Osteoblast (primary cell): ENCODE results near the gene HYPK. TPM values are rescaled to one million over a fixed set of nuclear protein-coding genes. Genes with fewer than 3 reads are reported as not detected.

Source experiments
- DNase-seq: peaks from one replicate; pipeline ENCODE4 v3.0.0; 2011; ENCODE audit warnings: low spot score, mixed read lengths; ENCODE audit not compliant: insufficient read length; ENCODE audit errors: missing footprints
- H2AFZ ChIP-seq: 2 replicates; pipeline ENCODE4 v1.6.0; 2011; ENCODE audit warnings: mild to moderate bottlenecking, low read length
- H3K27ac ChIP-seq: 2 replicates; pipeline ENCODE4 v1.5.1; 2011; ENCODE audit warnings: mild to moderate bottlenecking, low read depth, low read length, moderate library complexity
- H3K27me3 ChIP-seq: 2 replicates; pipeline ENCODE4 v1.6.0; 2012; ENCODE audit warnings: mild to moderate bottlenecking, control low read depth, inconsistent platforms, low read length, moderate library complexity; ENCODE audit not compliant: insufficient read depth
- H3K36me3 ChIP-seq: 2 replicates; pipeline ENCODE4 v1.5.1; 2011; ENCODE audit warnings: mild to moderate bottlenecking, low read length, control low read depth, moderate library complexity; ENCODE audit not compliant: insufficient read depth
- H3K4me1 ChIP-seq: 2 replicates; pipeline ENCODE4 v1.5.1; 2011; ENCODE audit warnings: mild to moderate bottlenecking, low read length, control low read depth, moderate library complexity; ENCODE audit not compliant: insufficient read depth
- H3K4me2 ChIP-seq: 2 replicates; pipeline ENCODE4 v1.6.0; 2011; ENCODE audit warnings: mild to moderate bottlenecking, low read length; ENCODE audit not compliant: insufficient read depth
- H3K4me3 ChIP-seq: fragments of 200-600 bp; sonication (generic); 3 replicates; pipeline ENCODE4 v1.5.1; 2012; ENCODE audit warnings: mild to moderate bottlenecking, low read length, inconsistent platforms; ENCODE audit not compliant: insufficient read depth
- H3K79me2 ChIP-seq: 2 replicates; pipeline ENCODE4 v1.6.0; 2012; ENCODE audit warnings: mild to moderate bottlenecking, low read length, control low read depth, inconsistent platforms; ENCODE audit not compliant: insufficient read depth
- H3K9me3 ChIP-seq: 2 replicates; pipeline ENCODE4 v1.5.1; 2011; ENCODE audit warnings: low read depth, low read length, control low read depth
- H4K20me1 ChIP-seq: 2 replicates; pipeline ENCODE4 v1.6.0; 2012; ENCODE audit warnings: mild to moderate bottlenecking, low read length, control low read depth; ENCODE audit not compliant: insufficient read depth
- CTCF ChIP-seq: IDR thresholded peaks from 2 replicates; pipeline ENCODE4 v1.5.1; 2011; ENCODE audit warnings: mild to moderate bottlenecking, low read depth, low read length, moderate library complexity; ENCODE audit errors: extremely low read depth
- total RNA-seq: library from RNA; depleted of rRNA; stranded (reverse); fragments of >200 nt; gene quantifications from 2 replicates; pipeline ENCODE4 v1.2.3, GENCODE V29; 2012

The HYPK gene
- total RNA-seq, 1 donor, result 5.4 TPM

DNA sequence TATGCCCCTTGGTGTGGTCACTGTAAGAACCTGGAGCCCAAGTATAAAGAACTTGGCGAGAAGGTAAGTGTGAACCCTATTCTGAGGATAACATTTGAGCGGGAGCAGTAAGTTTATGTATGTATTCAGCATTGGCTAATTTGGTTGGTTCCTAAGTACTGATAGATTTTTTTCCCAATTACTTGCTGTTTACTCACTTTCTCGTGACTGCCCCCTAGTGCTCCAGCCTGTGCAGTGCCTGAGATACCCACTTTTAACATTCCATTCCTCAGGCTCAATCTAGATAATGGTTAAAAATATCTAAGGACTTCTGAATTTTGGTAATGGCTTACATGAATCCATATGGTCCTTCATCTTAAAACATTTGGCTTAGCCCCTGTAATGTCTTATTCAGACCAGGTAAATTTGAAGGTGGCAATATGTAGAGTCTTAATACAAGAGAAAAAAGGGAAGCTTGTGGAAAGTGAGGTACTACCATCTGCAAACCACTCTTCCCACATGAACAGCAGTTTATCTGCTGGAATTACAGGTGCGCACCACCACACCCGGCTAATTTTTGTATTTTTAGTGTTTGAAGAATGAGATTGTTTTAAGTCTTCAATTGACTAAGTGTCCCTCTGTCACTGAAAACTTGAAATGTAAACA lies 30.7 kb upstream of the HYPK start:
- no peaks in the 10 kb centered on the region for H3K27me3 ChIP-seq
- peaks cover 13% of the 10 kb centered on the region for H4K20me1 ChIP-seq
- H3K4me1 ChIP-seq, result no peaks in the 10 kb centered on the region
- H3K79me2 ChIP-seq, result no peaks in the 10 kb centered on the region
- DNase-seq, result peak; percentile 90
- no peak overlapping the region for H3K27ac ChIP-seq
- no peak overlapping the region for H2AFZ ChIP-seq
- H3K9me3 ChIP-seq, result no peaks in the 10 kb centered on the region
- no peak overlapping the region for H3K4me3 ChIP-seq
- H3K36me3 ChIP-seq, result peaks cover 96% of the 10 kb centered on the region
- peak; percentile 83 for TF ChIP-seq CTCF
- no peak overlapping the region for H3K4me2 ChIP-seq

DNA sequence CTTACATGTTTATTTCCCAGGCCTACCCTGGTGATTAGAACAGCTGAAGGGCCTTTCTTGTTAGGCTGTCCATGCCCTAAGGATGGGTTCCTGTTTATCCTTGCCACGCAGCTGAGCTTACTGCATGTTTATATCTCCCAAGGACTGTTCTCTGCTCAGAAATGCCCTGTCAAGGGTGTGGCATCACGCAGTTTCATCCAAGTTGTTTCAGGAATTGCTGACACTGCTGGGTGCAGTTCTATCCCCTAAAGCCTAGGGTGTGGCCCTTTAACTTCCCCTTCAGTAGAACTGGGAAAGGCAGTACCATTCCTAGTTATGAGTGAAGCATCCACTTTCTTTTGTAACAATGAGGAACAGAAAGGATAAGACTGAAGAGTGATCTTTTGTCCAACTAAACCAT lies 28.6 kb upstream of the HYPK start:
- peaks cover 75% of the 10 kb centered on the region for H3K36me3 ChIP-seq
- H3K27ac ChIP-seq, result no peak overlapping the region
- H3K4me3 ChIP-seq, result no peak overlapping the region
- TF ChIP-seq CTCF, result no peak
- DNase-seq, result no peak
- no peaks in the 10 kb centered on the region for H3K79me2 ChIP-seq
- H3K9me3 ChIP-seq, result no peaks in the 10 kb centered on the region
- no peak overlapping the region for H3K4me2 ChIP-seq
- no peak overlapping the region for H2AFZ ChIP-seq
- no peaks in the 10 kb centered on the region for H3K27me3 ChIP-seq
- peaks cover 5% of the 10 kb centered on the region for H3K4me1 ChIP-seq
- peaks cover 17% of the 10 kb centered on the region for H4K20me1 ChIP-seq

- Histone ChIP-seq H3K4me3 (no peak overlapping the region), H3K27me3 (no peaks in the 10 kb centered on the region), H2AFZ (no peak overlapping the region), H3K4me2 (no peak overlapping the region), H3K36me3 (peaks cover 68% of the 10 kb centered on the region), H3K9me3 (no peaks in the 10 kb centered on the region), H3K4me1 (peaks cover 6% of the 10 kb centered on the region), H3K79me2 (no peaks in the 10 kb centered on the region), H4K20me1 (peaks cover 17% of the 10 kb centered on the region), H3K27ac (no peak overlapping the region)
- DNase-seq, result no peak
- TF ChIP-seq CTCF, result no peak
These were observed 27.8 kb upstream of the HYPK start for GRCh38 chr15:43772624-43773023.

DNA sequence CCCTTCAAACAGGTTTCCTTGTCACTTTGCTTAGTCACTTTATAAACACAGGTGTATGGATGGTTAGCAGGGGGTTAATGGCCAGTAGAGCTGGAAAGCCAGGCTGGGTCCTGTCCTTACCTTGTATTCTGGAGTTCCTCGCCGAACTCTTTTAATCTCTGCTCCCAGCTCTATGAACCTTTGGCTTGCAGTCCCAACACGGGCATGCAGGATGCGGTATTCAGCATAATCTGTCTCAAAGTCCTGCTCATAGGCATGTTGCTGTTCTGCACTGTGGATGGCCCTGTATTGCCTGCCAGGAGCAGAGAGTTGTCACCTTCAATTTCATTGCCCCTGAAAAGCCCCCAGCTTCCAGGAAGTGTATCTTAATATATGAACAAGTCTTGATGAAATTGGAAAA lies 26.3 kb upstream of the HYPK start:
- Histone ChIP-seq H3K4me2 (no peak overlapping the region), H3K4me3 (no peak overlapping the region), H4K20me1 (peaks cover 15% of the 10 kb centered on the region), H3K4me1 (peaks cover 8% of the 10 kb centered on the region), H3K27ac (no peak overlapping the region), H3K27me3 (no peaks in the 10 kb centered on the region), H3K9me3 (no peaks in the 10 kb centered on the region), H2AFZ (no peak overlapping the region), H3K79me2 (no peaks in the 10 kb centered on the region), H3K36me3 (peaks cover 54% of the 10 kb centered on the region)
- no peak for TF ChIP-seq CTCF
- DNase-seq, result no peak
